Loucy (cell line): ENCODE results near the gene CMTM3.

Source experiments
- H2AFZ ChIP-seq: fragments of 200-600 bp; sonication (generic); 2 replicates; pipeline ENCODE4 v1.6.0; 2016; ENCODE audit warnings: antibody characterized with exemption, mild to moderate bottlenecking, low read length, moderate library complexity
- H3F3A ChIP-seq: fragments of 200-600 bp; 2 replicates; pipeline ENCODE4 v1.6.0; 2016; ENCODE audit warnings: antibody characterized with exemption, low read depth, mild to moderate bottlenecking
- H3K27me3 ChIP-seq: fragments of 200-600 bp; sonication (generic); 2 replicates; pipeline ENCODE4 v1.6.1; 2014; ENCODE audit warnings: low read length, mild to moderate bottlenecking; ENCODE audit not compliant: insufficient read depth, poor library complexity, severe bottlenecking
- H3K36me3 ChIP-seq: fragments of 200-600 bp; sonication (generic); 2 replicates; pipeline ENCODE4 v1.6.1; 2016; ENCODE audit warnings: low read length; ENCODE audit not compliant: insufficient read depth
- H3K4me1 ChIP-seq: fragments of 200-600 bp; sonication (generic); 2 replicates; pipeline ENCODE4 v1.5.1; 2014; ENCODE audit warnings: low read length, mild to moderate bottlenecking; ENCODE audit not compliant: insufficient read depth, poor library complexity, severe bottlenecking
- H3K4me2 ChIP-seq: fragments of 200-600 bp; sonication (generic); 2 replicates; pipeline ENCODE4 v1.6.0; 2014; ENCODE audit warnings: antibody characterized with exemption, low read length, low read depth, mild to moderate bottlenecking; ENCODE audit not compliant: poor library complexity, severe bottlenecking
- H3K4me3 ChIP-seq: fragments of 200-600 bp; sonication (generic); 2 replicates; pipeline ENCODE4 v1.5.1; 2014; ENCODE audit warnings: low read length, mild to moderate bottlenecking, mixed read lengths; ENCODE audit not compliant: poor library complexity, severe bottlenecking
- H3K79me2 ChIP-seq: fragments of 200-600 bp; sonication (generic); 2 replicates; pipeline ENCODE4 v1.6.1; 2014; ENCODE audit warnings: low read length; ENCODE audit not compliant: insufficient read depth
- H3K9ac ChIP-seq: fragments of 200-600 bp; sonication (generic); 2 replicates; pipeline ENCODE4 v1.6.0; 2014; ENCODE audit warnings: mild to moderate bottlenecking, low read depth, low read length, moderate library complexity; ENCODE audit not compliant: poor library complexity, severe bottlenecking
- H3K9me2 ChIP-seq: fragments of 200-600 bp; sonication (generic); replicated peaks from 2 replicates; pipeline ENCODE4 v1.6.1; 2016; ENCODE audit warnings: low read depth, low read length, mixed read lengths
- H3K9me3 ChIP-seq: fragments of 200-600 bp; sonication (generic); 2 replicates; pipeline ENCODE4 v1.6.1; 2014; ENCODE audit warnings: mild to moderate bottlenecking, antibody characterized with exemption, low read length, low read depth; ENCODE audit not compliant: insufficient read depth
- H4K20me1 ChIP-seq: fragments of 200-600 bp; sonication (generic); 2 replicates; pipeline ENCODE4 v1.6.0; 2014; ENCODE audit warnings: antibody characterized with exemption, low read length, mild to moderate bottlenecking; ENCODE audit not compliant: insufficient read depth, poor library complexity, severe bottlenecking
- EZH2phosphoT487 ChIP-seq: fragments of 200-600 bp; IDR thresholded peaks from 2 replicates; pipeline ENCODE4 v1.6.1; 2018; ENCODE audit warnings: antibody characterized with exemption, mild to moderate bottlenecking, moderate library complexity, borderline replicate concordance
- TF ChIP-seq, protein P1 (sequence below): fragments of 200-600 bp; sonication (generic); conservative IDR thresholded peaks from 2 replicates; pipeline ENCODE4 v1.5.1; 2014; ENCODE audit warnings: mild to moderate bottlenecking, antibody characterized with exemption, low read length

CMTM3 gene

GRCh38 chr16:66562409-66562808 is 42.1 kb upstream of the CMTM3 start:
- peaks cover 89% of the 10 kb centered on the region for H3K79me2 ChIP-seq
- H3K27me3 ChIP-seq = no peaks in the 10 kb centered on the region
- no peaks in the 10 kb centered on the region for H3K9me3 ChIP-seq
- H3K9me2 ChIP-seq = no peaks in the 10 kb centered on the region
- peaks cover 67% of the 10 kb centered on the region for H3K4me1 ChIP-seq
- peak overlapping the region; percentile 11 for H3K9ac ChIP-seq
- H2AFZ ChIP-seq = no peak overlapping the region
- TF ChIP-seq, protein P1, sequence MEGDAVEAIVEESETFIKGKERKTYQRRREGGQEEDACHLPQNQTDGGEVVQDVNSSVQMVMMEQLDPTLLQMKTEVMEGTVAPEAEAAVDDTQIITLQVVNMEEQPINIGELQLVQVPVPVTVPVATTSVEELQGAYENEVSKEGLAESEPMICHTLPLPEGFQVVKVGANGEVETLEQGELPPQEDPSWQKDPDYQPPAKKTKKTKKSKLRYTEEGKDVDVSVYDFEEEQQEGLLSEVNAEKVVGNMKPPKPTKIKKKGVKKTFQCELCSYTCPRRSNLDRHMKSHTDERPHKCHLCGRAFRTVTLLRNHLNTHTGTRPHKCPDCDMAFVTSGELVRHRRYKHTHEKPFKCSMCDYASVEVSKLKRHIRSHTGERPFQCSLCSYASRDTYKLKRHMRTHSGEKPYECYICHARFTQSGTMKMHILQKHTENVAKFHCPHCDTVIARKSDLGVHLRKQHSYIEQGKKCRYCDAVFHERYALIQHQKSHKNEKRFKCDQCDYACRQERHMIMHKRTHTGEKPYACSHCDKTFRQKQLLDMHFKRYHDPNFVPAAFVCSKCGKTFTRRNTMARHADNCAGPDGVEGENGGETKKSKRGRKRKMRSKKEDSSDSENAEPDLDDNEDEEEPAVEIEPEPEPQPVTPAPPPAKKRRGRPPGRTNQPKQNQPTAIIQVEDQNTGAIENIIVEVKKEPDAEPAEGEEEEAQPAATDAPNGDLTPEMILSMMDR = peak; percentile 42
- no peak for TF ChIP-seq EZH2phosphoT487
- peaks cover 68% of the 10 kb centered on the region for H4K20me1 ChIP-seq
- H3F3A ChIP-seq = no peaks in the 10 kb centered on the region; the same call in 1 of the 2 replicates
- peak overlapping the region; percentile 45 for H3K4me3 ChIP-seq
- peak overlapping the region; percentile 98 for H3K4me2 ChIP-seq
- H3K36me3 ChIP-seq = peaks cover 40% of the 10 kb centered on the region

GRCh38 chr16:66562986-66563385 is 41.5 kb upstream of the CMTM3 start:
- Histone ChIP-seq H3K4me2 (peak overlapping the region; percentile 98), H3K27me3 (no peaks in the 10 kb centered on the region), H4K20me1 (peaks cover 62% of the 10 kb centered on the region), H3K9me2 (no peaks in the 10 kb centered on the region), H3K36me3 (peaks cover 45% of the 10 kb centered on the region), H3K79me2 (peaks cover 83% of the 10 kb centered on the region), H3K9me3 (no peaks in the 10 kb centered on the region), H3K4me1 (peaks cover 62% of the 10 kb centered on the region), H3K9ac (peak overlapping the region; percentile 7), H3K4me3 (peak overlapping the region; percentile 45), H3F3A (no peaks in the 10 kb centered on the region; the same call in 1 of the 2 replicates), H2AFZ (no peak overlapping the region)
- TF ChIP-seq, protein P1 = no peak
- no peak for TF ChIP-seq EZH2phosphoT487

DNA sequence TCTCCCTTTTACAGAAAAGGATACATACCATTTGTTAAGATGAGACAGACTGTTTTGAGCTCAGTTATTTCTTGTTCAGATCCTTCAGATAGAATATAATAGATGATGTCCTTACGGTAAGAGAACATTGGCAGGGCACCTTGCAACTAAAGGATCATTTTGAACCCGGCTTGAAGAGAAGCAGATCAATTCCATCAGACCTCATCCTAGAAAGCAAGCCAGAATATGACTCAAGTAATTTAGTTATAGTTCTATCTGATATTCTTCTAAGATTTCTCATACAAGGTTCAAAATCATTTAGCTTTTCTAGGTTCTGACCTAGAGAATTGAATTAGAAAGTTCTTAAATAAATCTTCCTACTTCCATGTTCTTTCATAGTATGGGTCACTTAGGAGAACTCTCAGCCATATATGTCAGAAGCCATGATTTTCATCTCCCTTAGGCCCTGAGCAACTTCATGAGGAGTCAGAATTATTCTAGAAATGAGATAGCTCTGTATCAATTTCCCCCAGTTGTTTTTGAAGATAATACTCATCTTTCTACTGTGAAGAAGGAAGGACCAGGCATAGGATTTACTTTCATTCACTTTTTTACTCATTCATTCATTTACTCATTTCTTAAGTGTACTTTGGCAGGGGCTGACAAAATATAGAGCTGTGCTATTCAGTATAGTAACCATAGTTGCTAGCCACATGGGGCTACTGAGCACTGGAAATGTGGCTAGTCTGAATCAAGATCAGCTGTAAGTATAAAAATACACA is 40.8 kb upstream of the CMTM3 start:
- Histone ChIP-seq H4K20me1 (peaks cover 54% of the 10 kb centered on the region), H3K36me3 (peaks cover 45% of the 10 kb centered on the region), H3K4me1 (peaks cover 54% of the 10 kb centered on the region), H2AFZ (no peak overlapping the region), H3K27me3 (no peaks in the 10 kb centered on the region), H3F3A (no peaks in the 10 kb centered on the region; the same call in 1 of the 2 replicates), H3K4me2 (peak overlapping the region; percentile 98), H3K9ac (peak overlapping the region; percentile 7), H3K9me2 (no peaks in the 10 kb centered on the region), H3K4me3 (peak overlapping the region; percentile 45), H3K9me3 (no peaks in the 10 kb centered on the region), H3K79me2 (peaks cover 76% of the 10 kb centered on the region)
- no peak for TF ChIP-seq EZH2phosphoT487
- TF ChIP-seq, protein P1 = no peak
